Activated T-helper 1 cell treated with anti-CD3 and anti-CD28 coated beads, Interleukin-12 subunit alpha, Interleukin-12 subunit beta, Interleukin-2, Interleukin-4 antibody, amounts not matched to agents 30 ng/mL and 10 ng/mL and 1 ng/mL, durations not matched to agents 14 hours and 24 hours and 36 hours (primary cell): ENCODE measurements around the gene PDCD4. TPM values are rescaled to one million over a fixed set of nuclear protein-coding genes. Genes with fewer than 3 reads are reported as not detected.

Experiments
- DNase-seq: peaks from one replicate; pipeline ENCODE4 v3.0.0; 2021; ENCODE audit warnings: low spot score
- H3K27ac Mint-ChIP-seq: one replicate; pipeline ENCODE4 v1.8.0; 2021; ENCODE audit warnings: mild to moderate bottlenecking, mixed read lengths
- H3K27me3 Mint-ChIP-seq: one replicate; pipeline ENCODE4 v1.8.0; 2022; ENCODE audit warnings: mild to moderate bottlenecking, moderate library complexity, mixed read lengths; ENCODE audit not compliant: insufficient read depth
- H3K36me3 Mint-ChIP-seq: one replicate; pipeline ENCODE4 v1.8.0; 2021; ENCODE audit warnings: low read depth, mixed read lengths
- H3K4me1 Mint-ChIP-seq: one replicate; pipeline ENCODE4 v1.8.0; 2021; ENCODE audit warnings: low read depth, mixed read lengths
- H3K4me3 Mint-ChIP-seq: one replicate; pipeline ENCODE4 v1.8.0; 2021; ENCODE audit warnings: mild to moderate bottlenecking, moderate library complexity, mixed read lengths
- H3K9me3 Mint-ChIP-seq: one replicate; pipeline ENCODE4 v1.8.0; 2021; ENCODE audit warnings: mixed read lengths
- intact Hi-C: fragments of 100-400 bp; cut with micrococcal nuclease; formaldehyde crosslinking; loops from one replicate; pipeline ENCODE4 v1.15.1; 2024
- total RNA-seq: library from RNA; stranded (reverse); gene quantifications from 2 replicates; pipeline ENCODE4 v1.2.3, GENCODE V29; 2022

The PDCD4 gene
- total RNA-seq, 1 donor from 2014 or later, result 46.1 TPM

GRCh38 chr10:110867807-110868465 is 3.8 kb upstream of the PDCD4 start:
- peaks cover 92% of the 10 kb centered on the region for H3K4me1 Mint-ChIP-seq
- H3K27ac Mint-ChIP-seq, result peak overlapping the region; percentile 98
- peaks cover 4% of the 10 kb centered on the region for H3K36me3 Mint-ChIP-seq
- H3K27me3 Mint-ChIP-seq, result no peaks in the 10 kb centered on the region
- DNase-seq, result no peak
- H3K4me3 Mint-ChIP-seq, result peak overlapping the region; percentile 34
- H3K9me3 Mint-ChIP-seq, result no peaks in the 10 kb centered on the region
- intact Hi-C loops, result loop anchor here (10.0 kb wide), 4 partner anchors 253 to 863 kb away; partner anchors contain the start of gene ADD3

GRCh38 chr10:110868981-110869380 is 2.7 kb upstream of the PDCD4 start:
- Mint-ChIP-seq H3K36me3 (peaks cover 2% of the 10 kb centered on the region), H3K27me3 (no peaks in the 10 kb centered on the region), H3K4me1 (peaks cover 90% of the 10 kb centered on the region), H3K27ac (peak overlapping the region; percentile 98), H3K4me3 (peak overlapping the region; percentile 93), H3K9me3 (no peaks in the 10 kb centered on the region)
- intact Hi-C loops, result loop anchor here (10.0 kb wide), 4 partner anchors 254 to 864 kb away; partner anchors contain the start of gene ADD3
- no peak for DNase-seq

- Mint-ChIP-seq H3K4me3 (peak overlapping the region; percentile 93), H3K27me3 (no peaks in the 10 kb centered on the region), H3K36me3 (peaks cover 9% of the 10 kb centered on the region), H3K9me3 (no peaks in the 10 kb centered on the region), H3K4me1 (peaks cover 80% of the 10 kb centered on the region), H3K27ac (peak overlapping the region; percentile 98)
- DNase-seq, result no peak
- intact Hi-C loops, result loop anchor here (1.0 to 5.0 kb wide), 4 partner anchors 14 to 569 kb away; partner anchors contain the start of genes BBIP1, SHOC2 and SMNDC1
These were observed 868 bp upstream of the PDCD4 start for GRCh38 chr10:110870823-110871297.

GRCh38 chr10:110872145-110872983 is 636 bp downstream of the PDCD4 start:
- intact Hi-C loops, result loop anchor here (1.0 to 5.0 kb wide), 5 partner anchors 8 to 570 kb away; partner anchors contain the start of gene SMNDC1
- Mint-ChIP-seq H3K9me3 (no peaks in the 10 kb centered on the region), H3K27ac (peak overlapping the region; percentile 95), H3K4me3 (peak overlapping the region; percentile 96), H3K27me3 (no peaks in the 10 kb centered on the region), H3K36me3 (peaks cover 12% of the 10 kb centered on the region), H3K4me1 (peaks cover 69% of the 10 kb centered on the region)
- peak; percentile 59 for DNase-seq

GRCh38 chr10:110872984-110873923 is 1.5 kb downstream of the PDCD4 start:
- Mint-ChIP-seq H3K27me3 (no peaks in the 10 kb centered on the region), H3K9me3 (no peaks in the 10 kb centered on the region), H3K36me3 (peaks cover 20% of the 10 kb centered on the region), H3K4me1 (peaks cover 67% of the 10 kb centered on the region), H3K4me3 (peak overlapping the region; percentile 96), H3K27ac (peak overlapping the region; percentile 95)
- no peak for DNase-seq
- intact Hi-C loops, result loop anchor here (1.0 to 5.0 kb wide), 7 partner anchors 9 to 571 kb away; partner anchors contain the start of gene SMNDC1

GRCh38 chr10:110873951-110874350 is 2.2 kb downstream of the PDCD4 start:
- DNase-seq, result no peak
- H3K4me3 Mint-ChIP-seq, result peak overlapping the region; percentile 79
- H3K27me3 Mint-ChIP-seq, result no peaks in the 10 kb centered on the region
- H3K4me1 Mint-ChIP-seq, result peaks cover 65% of the 10 kb centered on the region
- intact Hi-C loops, result loop anchor here (1.0 to 5.0 kb wide), 5 partner anchors 9 to 572 kb away; partner anchors contain the start of gene SMNDC1
- H3K36me3 Mint-ChIP-seq, result peaks cover 26% of the 10 kb centered on the region
- H3K27ac Mint-ChIP-seq, result no peak overlapping the region
- no peaks in the 10 kb centered on the region for H3K9me3 Mint-ChIP-seq

GRCh38 chr10:110876000-110876399 is 4.3 kb downstream of the PDCD4 start:
- no peak overlapping the region for H3K27ac Mint-ChIP-seq
- no peaks in the 10 kb centered on the region for H3K9me3 Mint-ChIP-seq
- intact Hi-C loops, result no loop called here

GRCh38 chr10:110876788-110877187 is 5.1 kb downstream of the PDCD4 start:
- Mint-ChIP-seq H3K4me3 (no peak overlapping the region), H3K36me3 (peaks cover 39% of the 10 kb centered on the region), H3K27me3 (no peaks in the 10 kb centered on the region), H3K9me3 (no peaks in the 10 kb centered on the region), H3K27ac (no peak overlapping the region), H3K4me1 (peaks cover 50% of the 10 kb centered on the region)
- no peak for DNase-seq
- intact Hi-C loops, result no loop called here

More at GRCh38 chr10:110876000-110876399, 4.3 kb downstream of the PDCD4 start:
- peaks cover 32% of the 10 kb centered on the region for H3K36me3 Mint-ChIP-seq
- H3K27me3 Mint-ChIP-seq, result no peaks in the 10 kb centered on the region
- H3K4me1 Mint-ChIP-seq, result peaks cover 51% of the 10 kb centered on the region
- no peak for DNase-seq
- H3K4me3 Mint-ChIP-seq, result no peak overlapping the region

GRCh38 chr10:110880012-110880411 is 8.3 kb downstream of the PDCD4 start:
- H3K4me3 Mint-ChIP-seq, result no peak overlapping the region

GRCh38 chr10:110881247-110881646 is 9.5 kb downstream of the PDCD4 start:
- intact Hi-C loops, result no loop called here
- H3K4me3 Mint-ChIP-seq, result no peak overlapping the region
- H3K27ac Mint-ChIP-seq, result no peak overlapping the region
- no peaks in the 10 kb centered on the region for H3K27me3 Mint-ChIP-seq
- peaks cover 59% of the 10 kb centered on the region for H3K36me3 Mint-ChIP-seq
- peaks cover 61% of the 10 kb centered on the region for H3K4me1 Mint-ChIP-seq
- H3K9me3 Mint-ChIP-seq, result no peaks in the 10 kb centered on the region
- DNase-seq, result no peak

More at GRCh38 chr10:110880012-110880411, 8.3 kb downstream of the PDCD4 start:
- peaks cover 58% of the 10 kb centered on the region for H3K36me3 Mint-ChIP-seq
- intact Hi-C loops, result no loop called here
- H3K4me1 Mint-ChIP-seq, result peaks cover 54% of the 10 kb centered on the region
- H3K27ac Mint-ChIP-seq, result no peak overlapping the region
- H3K9me3 Mint-ChIP-seq, result no peaks in the 10 kb centered on the region
- no peak for DNase-seq
- H3K27me3 Mint-ChIP-seq, result no peaks in the 10 kb centered on the region

GRCh38 chr10:110881905-110882304 is 10.2 kb downstream of the PDCD4 start:
- Mint-ChIP-seq H3K27ac (no peak overlapping the region), H3K27me3 (no peaks in the 10 kb centered on the region), H3K9me3 (no peaks in the 10 kb centered on the region), H3K4me3 (no peak overlapping the region), H3K4me1 (peaks cover 62% of the 10 kb centered on the region), H3K36me3 (peaks cover 60% of the 10 kb centered on the region)
- DNase-seq, result no peak
- intact Hi-C loops, result no loop called here

- peak overlapping the region; percentile 50 for H3K27ac Mint-ChIP-seq
- H3K4me3 Mint-ChIP-seq, result peak overlapping the region; percentile 54
- peaks cover 48% of the 10 kb centered on the region for H3K36me3 Mint-ChIP-seq
- intact Hi-C loops, result loop anchor here (1.0 kb wide), 1 partner anchor 11 kb away; no protein-coding TSS in a partner anchor
- DNase-seq, result no peak
- no peaks in the 10 kb centered on the region for H3K9me3 Mint-ChIP-seq
- no peaks in the 10 kb centered on the region for H3K27me3 Mint-ChIP-seq
- H3K4me1 Mint-ChIP-seq, result peaks cover 53% of the 10 kb centered on the region
These were observed 12.2 kb downstream of the PDCD4 start for GRCh38 chr10:110883924-110884323.
